Central memory CD8-positive, alpha-beta T cell (primary cell): ENCODE results near the gene C10orf105.

Experiments
- ATAC-seq: fragments of 150-1000 bp; cut with Tn5 transposase; replicated peaks from 2 replicates; pipeline ENCODE4 v1.10.0; 2022; ENCODE audit warnings: mild to moderate bottlenecking, moderate FRiP score, moderate number of reproducible peaks; ENCODE audit not compliant: poor library complexity, severe bottlenecking; ENCODE audit errors: extremely low read depth
- DNase-seq, 2 donors: peaks; one replicate each; pipeline ENCODE4 v3.0.0; 2021; ENCODE audit warnings: low spot score in 2 of 2
- H3K27ac Mint-ChIP-seq: one replicate; pipeline ENCODE4 v1.8.0; 2022; ENCODE audit warnings: low read depth, mild to moderate bottlenecking, moderate library complexity, mixed read lengths
- H3K27me3 Mint-ChIP-seq: one replicate; pipeline ENCODE4 v1.8.0; 2022; ENCODE audit warnings: mixed read lengths
- H3K36me3 Mint-ChIP-seq: one replicate; pipeline ENCODE4 v1.8.0; 2022; ENCODE audit warnings: mild to moderate bottlenecking, moderate library complexity, mixed read lengths; ENCODE audit not compliant: insufficient read depth
- H3K4me1 Mint-ChIP-seq: one replicate; pipeline ENCODE4 v1.8.0; 2022; ENCODE audit warnings: mixed read lengths
- H3K4me3 Mint-ChIP-seq: one replicate; pipeline ENCODE4 v1.8.0; 2022; ENCODE audit warnings: mild to moderate bottlenecking, moderate library complexity, mixed read lengths
- H3K9me3 Mint-ChIP-seq: one replicate; pipeline ENCODE4 v1.8.0; 2022; ENCODE audit warnings: mixed read lengths

C10orf105 gene

DNA sequence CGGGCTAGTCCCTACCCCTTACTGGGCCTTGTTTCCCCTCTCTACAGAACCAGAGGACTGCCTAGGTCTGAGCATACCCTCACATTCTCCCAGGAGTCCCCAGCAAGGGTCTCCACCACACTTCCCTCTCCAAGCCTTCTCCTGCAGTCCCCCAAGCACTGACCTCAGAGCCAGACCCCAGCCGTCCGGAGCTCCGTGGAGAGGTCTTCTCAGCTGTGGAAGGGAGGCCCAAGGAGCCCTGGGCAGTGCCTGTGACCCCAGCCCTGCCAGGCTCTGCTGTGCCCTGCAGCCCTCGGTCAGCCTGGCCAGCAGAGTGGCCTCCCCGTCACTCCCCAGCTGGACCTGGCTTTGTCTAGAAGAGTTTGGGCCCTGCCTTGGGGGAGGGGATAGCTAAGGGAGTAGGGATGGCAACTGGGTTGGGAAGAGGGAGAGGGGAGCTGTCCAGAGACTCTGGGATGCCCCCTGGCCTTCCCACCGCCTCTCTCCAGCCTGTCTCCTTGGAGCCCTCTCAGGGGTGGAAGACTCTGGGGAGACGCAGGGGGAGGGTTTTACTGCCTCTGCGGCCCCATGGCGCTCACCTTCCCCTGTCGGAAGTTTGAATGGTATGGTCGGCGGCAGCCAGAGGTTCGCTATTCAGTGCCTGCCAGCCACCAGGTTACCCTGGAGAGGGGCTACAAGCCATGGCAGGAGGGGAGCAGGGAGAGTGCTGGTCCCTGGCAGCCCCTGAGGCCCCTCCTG is at the start of gene C10orf105:
C10orf105 (minus strand) TSS at position 315 of the 738 bp plus-strand sequence. CDS start 3,441 bp downstream, outside the sequence.
- H3K27me3 Mint-ChIP-seq = no peaks in the 10 kb centered on the region

GRCh38 chr10:71767420-71768035 is 48.0 kb upstream of the C10orf105 start:
- peaks cover 31% of the 10 kb centered on the region for H3K36me3 Mint-ChIP-seq
- H3K9me3 Mint-ChIP-seq = no peaks in the 10 kb centered on the region
- H3K4me3 Mint-ChIP-seq = peak overlapping the region; percentile 89
- H3K27ac Mint-ChIP-seq = peak overlapping the region; percentile 77
- ATAC-seq = no peak
- H3K4me1 Mint-ChIP-seq = peaks cover 93% of the 10 kb centered on the region
- no peaks in the 10 kb centered on the region for H3K27me3 Mint-ChIP-seq
- DNase-seq = no peak

More for the DNA sequence above, at the start of gene C10orf105:
- Mint-ChIP-seq H3K36me3 (peaks cover 2% of the 10 kb centered on the region), H3K4me1 (peaks cover 38% of the 10 kb centered on the region), H3K4me3 (no peak within 1 kb of the TSS), H3K9me3 (no peaks in the 10 kb centered on the region), H3K27ac (no peak within 1 kb of the TSS)
- DNase-seq (no peak), ATAC-seq (no peak)

GRCh38 chr10:71766717-71767419 is 47.3 kb upstream of the C10orf105 start:
- Mint-ChIP-seq H3K4me3 (peak overlapping the region; percentile 89), H3K27me3 (no peaks in the 10 kb centered on the region), H3K4me1 (peaks cover 93% of the 10 kb centered on the region), H3K27ac (peak overlapping the region; percentile 77), H3K9me3 (no peaks in the 10 kb centered on the region), H3K36me3 (peaks cover 27% of the 10 kb centered on the region)
- no peak for DNase-seq
- ATAC-seq = no peak

GRCh38 chr10:71765906-71766716 is 46.5 kb upstream of the C10orf105 start:
- Mint-ChIP-seq H3K36me3 (peaks cover 22% of the 10 kb centered on the region), H3K27me3 (no peaks in the 10 kb centered on the region), H3K9me3 (no peaks in the 10 kb centered on the region), H3K4me1 (peaks cover 93% of the 10 kb centered on the region), H3K27ac (peak overlapping the region; percentile 77), H3K4me3 (peak overlapping the region; percentile 89)
- ATAC-seq (no peak), DNase-seq (no peak)

GRCh38 chr10:71765176-71765904 is 45.8 kb upstream of the C10orf105 start:
- DNase-seq (no peak), ATAC-seq (no peak)
- Mint-ChIP-seq H3K4me3 (peak overlapping the region; percentile 89), H3K36me3 (peaks cover 25% of the 10 kb centered on the region), H3K27me3 (no peaks in the 10 kb centered on the region), H3K9me3 (no peaks in the 10 kb centered on the region), H3K27ac (peak overlapping the region; percentile 77), H3K4me1 (peaks cover 93% of the 10 kb centered on the region)

DNA sequence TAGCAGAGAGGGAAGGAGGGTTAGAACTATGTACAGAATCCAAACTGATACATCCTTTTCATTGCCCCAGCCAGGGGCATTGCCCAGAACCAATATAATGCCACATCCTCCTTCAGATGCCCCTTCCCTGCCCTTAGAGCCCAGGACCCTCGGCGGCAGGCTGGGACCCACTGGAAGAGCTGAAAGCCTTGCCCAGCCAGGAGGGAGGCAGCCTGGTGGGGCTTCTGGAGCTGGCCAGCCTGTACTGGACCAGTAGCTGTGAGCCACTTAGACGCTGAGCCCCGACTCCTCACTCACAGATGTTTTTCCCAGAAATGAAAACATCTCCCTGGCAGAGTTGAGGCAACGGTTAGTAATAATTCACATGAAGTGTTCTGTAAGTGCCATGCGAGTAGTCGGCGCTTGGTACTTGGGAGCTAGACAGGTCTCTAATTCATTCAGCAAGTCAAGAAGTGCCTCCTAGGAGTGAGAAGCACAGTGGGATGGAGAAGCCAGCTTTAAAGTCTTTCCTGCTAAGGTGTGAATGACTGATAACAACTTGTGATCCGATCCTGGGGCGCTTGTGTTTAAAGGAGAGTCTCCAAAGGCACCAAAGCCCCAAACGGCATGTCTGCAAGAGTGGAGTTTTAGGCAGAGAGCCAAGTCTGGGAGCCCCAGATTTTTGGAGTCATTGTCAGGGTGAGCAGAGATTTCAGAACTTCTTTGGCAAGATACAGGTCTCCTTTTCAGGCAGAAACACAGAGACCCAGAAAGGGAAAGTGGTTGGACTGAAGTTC is 44.0 kb upstream of the C10orf105 start:
- no peaks in the 10 kb centered on the region for H3K9me3 Mint-ChIP-seq
- H3K27me3 Mint-ChIP-seq = no peaks in the 10 kb centered on the region
- peaks cover 83% of the 10 kb centered on the region for H3K4me1 Mint-ChIP-seq
- ATAC-seq (no peak), DNase-seq (no peak)
- H3K27ac Mint-ChIP-seq = peak overlapping the region; percentile 57
- peak overlapping the region; percentile 5 for H3K4me3 Mint-ChIP-seq
- H3K36me3 Mint-ChIP-seq = peaks cover 30% of the 10 kb centered on the region

DNA sequence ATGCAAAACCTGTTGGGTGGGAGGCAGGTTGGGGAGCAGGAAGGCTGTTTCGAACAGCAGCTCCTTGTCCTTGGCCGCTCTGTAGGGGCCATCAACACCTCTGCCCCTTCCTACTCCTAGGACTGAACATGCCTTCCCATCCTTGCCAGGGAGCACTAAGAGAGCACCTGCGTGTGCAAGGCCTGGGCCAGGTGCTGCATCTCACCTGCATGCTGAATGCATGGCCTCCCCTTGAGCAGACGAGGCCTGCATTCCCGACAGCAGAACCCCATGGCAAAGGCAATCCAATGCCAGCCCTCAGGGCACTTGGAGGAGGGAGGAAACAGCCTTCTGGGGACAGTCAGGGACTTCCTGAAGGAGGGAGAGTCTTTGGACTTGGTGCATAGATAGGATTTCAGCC is 42.7 kb upstream of the C10orf105 start:
- ATAC-seq (no peak), DNase-seq (no peak)
- peaks cover 35% of the 10 kb centered on the region for H3K36me3 Mint-ChIP-seq
- H3K27ac Mint-ChIP-seq = peak overlapping the region; percentile 48
- no peaks in the 10 kb centered on the region for H3K27me3 Mint-ChIP-seq
- H3K9me3 Mint-ChIP-seq = no peaks in the 10 kb centered on the region
- peaks cover 76% of the 10 kb centered on the region for H3K4me1 Mint-ChIP-seq
- H3K4me3 Mint-ChIP-seq = no peak overlapping the region

DNA sequence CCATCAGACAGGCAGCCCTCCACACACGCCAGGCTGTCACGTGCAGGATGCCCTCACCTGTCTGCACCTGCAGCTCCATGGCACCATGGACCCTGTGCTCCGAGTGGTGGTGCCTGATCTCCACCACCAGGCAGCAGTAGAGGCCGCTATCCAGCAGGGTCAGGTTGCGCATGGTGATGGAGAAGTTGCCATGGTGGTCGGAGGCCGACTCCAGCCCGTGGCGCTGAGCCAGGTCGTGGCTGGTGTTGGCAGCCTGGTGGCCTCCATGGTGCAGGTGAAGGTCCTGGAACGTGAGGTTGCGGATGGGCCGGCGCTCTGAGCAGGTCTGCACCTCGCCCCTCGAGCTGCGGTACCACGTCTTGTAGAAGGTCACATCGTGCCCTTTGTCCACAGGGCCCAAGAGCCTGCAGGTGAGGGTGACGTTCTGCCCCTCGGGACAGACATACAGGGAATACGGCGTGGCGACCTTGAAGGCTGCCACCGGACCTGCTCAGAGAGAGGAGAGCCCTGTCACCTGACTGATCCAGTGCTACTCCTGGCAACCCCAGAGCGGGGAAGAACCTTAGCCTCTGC is 42.0 kb upstream of the C10orf105 start:
- no peaks in the 10 kb centered on the region for H3K27me3 Mint-ChIP-seq
- H3K36me3 Mint-ChIP-seq = peaks cover 35% of the 10 kb centered on the region
- ATAC-seq = no peak
- peaks cover 75% of the 10 kb centered on the region for H3K4me1 Mint-ChIP-seq
- peak overlapping the region; percentile 86 for H3K27ac Mint-ChIP-seq
- no peaks in the 10 kb centered on the region for H3K9me3 Mint-ChIP-seq
- no peak for DNase-seq
- H3K4me3 Mint-ChIP-seq = no peak overlapping the region

GRCh38 chr10:71761105-71761511 is 41.5 kb upstream of the C10orf105 start:
- Mint-ChIP-seq H3K4me1 (peaks cover 75% of the 10 kb centered on the region), H3K9me3 (no peaks in the 10 kb centered on the region), H3K27ac (peak overlapping the region; percentile 86), H3K36me3 (peaks cover 36% of the 10 kb centered on the region), H3K27me3 (no peaks in the 10 kb centered on the region), H3K4me3 (no peak overlapping the region)
- no peak for DNase-seq
- no peak for ATAC-seq

- ATAC-seq (no peak), DNase-seq (no peak)
- H3K9me3 Mint-ChIP-seq = no peaks in the 10 kb centered on the region
- peak overlapping the region; percentile 32 for H3K27ac Mint-ChIP-seq
- peaks cover 34% of the 10 kb centered on the region for H3K36me3 Mint-ChIP-seq
- no peaks in the 10 kb centered on the region for H3K27me3 Mint-ChIP-seq
- H3K4me3 Mint-ChIP-seq = peak overlapping the region; percentile 34
- peaks cover 59% of the 10 kb centered on the region for H3K4me1 Mint-ChIP-seq
Observed at GRCh38 chr10:71757399-71757922, 37.9 kb upstream of the C10orf105 start.
